ENCODE measurements around the gene BAAT.
"Not testable (repeated sequence)": the region's sequence is repeated elsewhere in the genome, so short reads cannot be mapped to it uniquely, and the experiment has no call there.

Gene BAAT

DNA sequence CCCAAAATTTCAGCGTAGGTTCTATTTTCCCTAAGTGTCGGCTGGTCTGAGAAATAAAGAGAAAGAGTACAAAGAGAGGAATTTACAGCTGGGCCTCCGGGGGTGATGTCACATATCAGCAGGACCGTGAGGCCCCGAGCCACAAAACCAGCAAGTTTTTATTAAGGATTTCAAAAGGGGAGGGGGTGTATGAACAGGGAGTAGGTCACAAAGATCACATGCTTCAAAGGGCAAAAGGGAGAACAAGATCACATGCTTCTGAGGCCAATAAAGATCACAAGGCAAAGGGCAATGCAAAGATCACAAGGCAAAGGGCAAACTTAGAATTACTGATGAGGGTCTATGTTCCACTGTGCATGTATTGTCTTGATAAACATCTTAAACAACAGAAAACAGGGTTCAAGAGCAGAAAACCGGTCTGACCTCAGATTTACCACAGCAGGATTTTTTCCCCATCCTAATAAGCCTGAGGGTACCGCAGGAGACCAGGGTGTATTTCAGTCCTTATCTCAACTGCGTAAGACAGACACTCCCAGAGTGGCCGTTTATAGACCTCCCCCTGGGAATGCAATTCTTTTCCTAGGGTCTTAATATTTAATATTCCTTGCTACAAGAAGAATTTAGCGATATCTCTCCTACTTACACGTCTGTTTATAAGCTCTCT, at the start of gene BAAT:
Gene BAAT, minus strand, starts transcription at position 134 of the 664 bp plus-strand sequence. CDS start 13,602 bp downstream, outside the sequence.
- not testable (repeated sequence) for DNase-seq

- DNase-seq = no peak
These were observed 48.4 kb upstream of the BAAT start for GRCh38 chr9:101433229-101433628.

DNA sequence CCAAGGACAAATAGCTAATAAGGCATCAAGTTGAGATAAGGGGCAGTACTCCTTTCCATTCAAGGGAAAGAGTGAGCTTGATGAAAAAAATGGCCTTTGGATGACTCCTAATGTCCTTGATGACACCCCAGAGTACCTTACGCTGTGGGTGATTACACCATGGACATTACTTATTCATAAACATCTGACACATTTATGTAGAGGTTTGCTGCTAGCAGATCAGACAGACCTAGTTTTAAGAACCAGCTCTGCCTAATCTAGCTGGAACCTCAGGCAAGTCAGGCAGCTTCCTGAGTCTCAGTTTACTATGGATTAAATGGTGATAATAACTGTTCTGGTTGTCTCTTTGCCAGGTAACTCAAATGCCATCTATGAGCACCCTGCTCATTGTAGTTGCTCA, 47.9 kb upstream of the BAAT start:
- no peak for DNase-seq

- DNase-seq = no peak
These were observed 47.4 kb upstream of the BAAT start for GRCh38 chr9:101432171-101432570.

- DNase-seq = no peak
These were observed 44.9 kb upstream of the BAAT start for GRCh38 chr9:101429736-101430135.

DNA sequence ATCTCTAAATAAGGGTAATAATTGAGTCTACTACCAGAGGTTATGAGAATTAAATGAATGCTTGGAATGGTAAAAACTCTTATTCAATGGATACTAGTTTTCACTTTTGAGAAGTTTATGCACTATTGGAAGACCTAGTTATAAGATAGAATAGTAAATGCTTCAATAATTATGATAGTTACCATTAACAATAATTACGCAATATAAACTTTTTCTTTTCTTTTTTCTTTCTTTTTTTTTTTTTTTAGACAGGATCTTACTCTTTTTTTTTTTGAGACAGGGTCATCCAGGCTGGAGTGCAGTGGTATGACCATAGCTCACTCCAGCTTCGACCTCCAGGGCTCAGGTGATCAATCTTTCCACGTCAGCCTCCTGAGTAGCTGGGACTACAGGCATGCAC, 44.1 kb upstream of the BAAT start:
- no peak for DNase-seq

DNA sequence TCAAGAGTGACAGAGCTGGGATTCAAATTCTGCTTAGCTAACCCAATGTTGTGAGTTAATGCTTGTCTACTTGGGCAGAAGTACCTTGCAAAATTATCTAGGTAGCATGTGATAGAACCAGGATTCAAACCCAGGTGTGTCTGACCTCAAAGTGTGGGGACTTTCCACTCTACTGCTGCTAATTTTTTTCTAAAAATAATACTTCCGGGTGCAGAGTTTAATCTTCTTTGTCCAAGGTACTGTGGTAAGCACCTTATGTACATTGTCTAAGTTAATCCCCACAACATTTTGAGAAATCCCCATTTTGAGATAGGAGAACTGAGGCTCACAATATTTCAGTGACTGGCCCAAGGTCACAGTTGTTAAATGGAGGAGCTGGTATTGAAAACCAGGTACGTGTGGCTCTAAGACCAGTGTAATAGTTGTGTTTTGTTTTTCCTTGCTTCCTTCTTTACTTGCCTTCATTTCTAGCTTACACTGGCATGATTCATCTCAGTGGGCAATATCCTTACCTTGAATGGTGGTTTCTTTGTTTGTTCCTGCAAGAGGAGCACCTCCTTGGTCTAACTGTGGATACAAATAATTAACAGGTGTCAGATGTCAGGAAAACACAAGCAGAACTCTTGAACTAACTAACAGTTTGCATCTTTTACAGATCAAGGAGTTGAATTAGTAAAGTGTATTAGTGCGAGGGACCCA, 43.3 kb upstream of the BAAT start:
- DNase-seq = no peak

DNA sequence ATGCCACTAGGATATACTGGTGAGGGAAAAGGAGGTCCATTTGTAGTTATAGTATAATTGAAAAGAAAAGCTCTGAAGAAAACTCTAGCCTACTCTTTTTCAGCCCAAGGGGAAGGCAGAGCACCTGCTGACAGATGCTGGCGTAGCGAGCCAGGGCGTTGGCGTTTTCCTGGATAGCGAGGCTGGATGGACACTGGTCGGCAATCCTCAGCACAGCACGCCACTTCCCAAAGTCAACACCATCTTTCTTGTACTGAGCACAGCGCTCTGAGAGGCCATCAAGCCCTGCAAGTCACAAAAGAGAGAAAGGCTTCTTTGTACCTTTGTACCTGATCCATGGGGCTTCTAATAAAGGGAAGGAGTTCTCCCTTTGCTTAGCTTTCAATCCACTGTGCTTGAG, 42.6 kb upstream of the BAAT start:
- no peak for DNase-seq

- no peak for DNase-seq
These were observed 36.9 kb upstream of the BAAT start for GRCh38 chr9:101421653-101422065.

GRCh38 chr9:101419863-101420262, 35.1 kb upstream of the BAAT start:
- DNase-seq = no peak

DNA sequence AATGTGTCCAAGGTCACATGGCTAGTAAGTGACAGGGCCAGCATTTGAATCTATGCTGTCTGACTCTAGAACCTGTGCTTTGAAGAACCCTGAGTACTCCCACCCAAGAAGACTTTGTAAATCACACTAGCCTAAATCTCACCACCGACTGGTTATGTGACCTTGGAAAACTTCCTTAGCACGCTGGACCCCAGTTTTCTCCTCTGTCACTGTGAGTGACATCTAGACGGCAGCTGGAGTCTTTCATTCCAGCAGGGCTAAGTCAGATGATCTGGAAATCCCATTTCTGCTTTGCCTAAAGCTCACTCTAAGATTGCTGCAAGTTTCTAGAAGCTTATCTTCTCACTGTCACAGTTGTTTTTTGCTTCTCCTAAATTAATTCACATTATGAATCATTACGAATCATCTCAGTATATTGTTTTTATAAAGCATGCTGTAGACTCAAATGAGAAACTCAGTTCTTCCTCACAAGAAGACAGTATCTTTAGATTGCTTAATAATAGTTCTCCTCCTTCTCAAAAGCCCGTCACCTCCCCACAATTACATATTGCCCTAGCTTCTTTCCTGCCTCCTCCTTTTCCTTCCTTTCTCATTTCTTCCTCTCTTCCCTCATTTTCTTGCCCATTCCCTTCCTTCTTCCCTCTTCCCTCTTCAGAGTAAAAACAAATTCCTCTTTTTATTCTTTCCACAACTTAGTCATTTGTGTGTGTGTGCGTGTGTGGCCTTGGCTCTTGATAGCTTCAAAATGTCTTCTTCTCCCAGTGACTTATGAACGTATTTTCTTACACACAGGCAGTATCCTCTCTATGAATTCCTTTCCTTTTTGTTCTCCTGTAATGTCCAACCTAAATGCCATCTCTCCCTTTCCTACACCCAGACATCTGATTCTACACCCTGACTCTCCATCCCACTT, 34.0 kb upstream of the BAAT start:
- no peak for DNase-seq

GRCh38 chr9:101417977-101418376, 33.2 kb upstream of the BAAT start:
- DNase-seq = no peak

GRCh38 chr9:101417389-101417788, 32.6 kb upstream of the BAAT start:
- no peak for DNase-seq

- no peak for DNase-seq
These were observed 30.8 kb upstream of the BAAT start for GRCh38 chr9:101415578-101415977.

DNA sequence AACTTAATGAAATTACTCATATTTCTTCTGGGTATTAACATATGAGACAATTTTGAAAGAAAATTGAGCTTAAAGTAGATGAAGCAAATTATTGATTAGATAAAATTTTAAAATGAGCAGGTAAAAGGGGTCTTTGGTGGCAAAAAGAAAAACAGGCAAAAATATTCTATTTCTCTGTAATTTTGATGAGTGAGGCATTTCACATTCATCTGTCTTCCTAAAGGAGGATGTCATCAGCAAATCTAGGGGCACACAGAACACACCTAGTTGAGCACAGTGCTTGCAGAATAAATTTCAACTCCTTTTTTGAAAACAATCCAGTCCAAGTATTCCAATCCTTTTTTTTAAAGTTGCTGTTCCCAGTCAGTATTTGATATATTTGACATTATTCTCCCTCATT, 30.0 kb upstream of the BAAT start:
- no peak for DNase-seq

GRCh38 chr9:101409079-101409477, 24.3 kb upstream of the BAAT start:
- DNase-seq = no peak

GRCh38 chr9:101408374-101409078, 23.7 kb upstream of the BAAT start:
- no peak for DNase-seq

DNA sequence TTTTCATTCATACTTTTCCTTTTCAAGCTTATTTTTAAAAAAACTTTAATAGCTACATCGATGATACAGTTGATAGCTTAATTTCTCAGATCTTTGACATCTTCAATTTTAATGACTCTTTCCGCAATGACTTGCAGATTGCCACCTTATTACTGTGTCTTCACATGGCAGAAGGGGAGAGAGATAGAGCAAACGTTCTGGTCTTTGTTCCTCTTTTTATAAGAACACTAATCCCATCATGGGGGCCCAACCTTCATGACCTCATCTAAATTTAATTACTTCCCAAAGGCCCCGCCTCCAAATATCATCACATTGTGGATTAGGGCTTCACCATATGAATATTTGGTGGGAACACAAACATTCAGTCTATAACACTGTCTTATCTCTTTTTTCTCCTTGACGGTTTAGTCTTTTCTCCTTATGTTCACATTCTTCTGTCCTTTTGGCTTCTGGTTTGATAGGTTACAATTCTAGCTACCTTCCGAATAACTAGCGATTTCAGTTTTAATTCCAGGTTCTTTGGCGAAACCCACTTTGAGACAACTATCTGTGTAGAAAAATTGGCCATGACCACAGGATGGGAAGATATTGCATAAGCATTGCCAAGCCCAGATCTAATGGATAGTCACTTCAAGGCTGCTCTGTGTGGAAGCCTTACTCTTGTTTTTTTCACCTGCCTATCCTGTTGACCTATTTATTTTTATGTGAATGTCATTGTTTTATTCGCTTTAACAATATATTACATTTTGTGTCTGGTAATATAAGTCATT, 18.9 kb upstream of the BAAT start:
- no peak for DNase-seq

GRCh38 chr9:101400120-101400519, 15.3 kb upstream of the BAAT start:
- no peak for DNase-seq

- DNase-seq = no peak
These were observed 14.8 kb upstream of the BAAT start for GRCh38 chr9:101399643-101399970.

GRCh38 chr9:101398930-101399642, 14.3 kb upstream of the BAAT start:
- no peak for DNase-seq
